ENCODE data around the gene WASHC4.

- TF ChIP-seq, protein P1, sequence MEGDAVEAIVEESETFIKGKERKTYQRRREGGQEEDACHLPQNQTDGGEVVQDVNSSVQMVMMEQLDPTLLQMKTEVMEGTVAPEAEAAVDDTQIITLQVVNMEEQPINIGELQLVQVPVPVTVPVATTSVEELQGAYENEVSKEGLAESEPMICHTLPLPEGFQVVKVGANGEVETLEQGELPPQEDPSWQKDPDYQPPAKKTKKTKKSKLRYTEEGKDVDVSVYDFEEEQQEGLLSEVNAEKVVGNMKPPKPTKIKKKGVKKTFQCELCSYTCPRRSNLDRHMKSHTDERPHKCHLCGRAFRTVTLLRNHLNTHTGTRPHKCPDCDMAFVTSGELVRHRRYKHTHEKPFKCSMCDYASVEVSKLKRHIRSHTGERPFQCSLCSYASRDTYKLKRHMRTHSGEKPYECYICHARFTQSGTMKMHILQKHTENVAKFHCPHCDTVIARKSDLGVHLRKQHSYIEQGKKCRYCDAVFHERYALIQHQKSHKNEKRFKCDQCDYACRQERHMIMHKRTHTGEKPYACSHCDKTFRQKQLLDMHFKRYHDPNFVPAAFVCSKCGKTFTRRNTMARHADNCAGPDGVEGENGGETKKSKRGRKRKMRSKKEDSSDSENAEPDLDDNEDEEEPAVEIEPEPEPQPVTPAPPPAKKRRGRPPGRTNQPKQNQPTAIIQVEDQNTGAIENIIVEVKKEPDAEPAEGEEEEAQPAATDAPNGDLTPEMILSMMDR (IDR thresholded peaks at IDR 0.05; ENCODE audit: borderline replicate concordance, extremely low read depth, low read length, poor library complexity, severe bottlenecking): no peak
- TF ChIP-seq EZH2 (IDR thresholded peaks at IDR 0.05; ENCODE audit: borderline replicate concordance, low read depth, low read length, severe bottlenecking): no peak
These were observed 37.4 kb upstream of the WASHC4 start for GRCh38 chr12:105069936-105070702.
